Body of pancreas (tissue), 4 donors: ENCODE results near the gene VAV2.

Experiments
- POLR2A ChIP-seq, 3 donors: fragments of 450-650 bp; IDR thresholded peaks; one replicate each; pipeline ENCODE4 v1.6.1; 2016; ENCODE audit warnings: antibody characterized with exemption in 3 of 3, mild to moderate bottlenecking in 2 of 3
- TF ChIP-seq, protein P1 (sequence below), 7 experiments: fragments of 450-650 bp in 4 of 7; fragments of 200-600 bp in 3 of 7; sonication (generic) in 3 of 7; IDR thresholded peaks; one replicate each; pipeline ENCODE4 v1.5.1; 2016 to 2019; ENCODE audit warnings: antibody characterized with exemption in 7 of 7

DNA sequence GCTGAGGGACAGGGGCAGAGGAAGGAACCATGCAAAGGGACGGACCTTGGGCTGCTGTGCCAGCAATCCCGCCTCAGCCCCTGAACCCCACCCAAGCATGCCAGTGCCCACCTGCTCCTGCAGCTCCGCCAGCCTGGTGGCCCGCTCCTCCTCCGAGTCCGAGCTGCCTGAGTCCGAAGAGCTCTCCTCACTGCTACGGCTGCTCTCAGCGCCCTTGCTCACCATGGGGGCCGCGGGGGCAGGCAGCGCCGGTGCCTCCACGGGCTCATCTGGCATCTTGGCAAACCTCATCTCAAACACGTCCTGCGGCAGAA, 49.5 kb upstream of the VAV2 start:
- TF ChIP-seq, protein P1, sequence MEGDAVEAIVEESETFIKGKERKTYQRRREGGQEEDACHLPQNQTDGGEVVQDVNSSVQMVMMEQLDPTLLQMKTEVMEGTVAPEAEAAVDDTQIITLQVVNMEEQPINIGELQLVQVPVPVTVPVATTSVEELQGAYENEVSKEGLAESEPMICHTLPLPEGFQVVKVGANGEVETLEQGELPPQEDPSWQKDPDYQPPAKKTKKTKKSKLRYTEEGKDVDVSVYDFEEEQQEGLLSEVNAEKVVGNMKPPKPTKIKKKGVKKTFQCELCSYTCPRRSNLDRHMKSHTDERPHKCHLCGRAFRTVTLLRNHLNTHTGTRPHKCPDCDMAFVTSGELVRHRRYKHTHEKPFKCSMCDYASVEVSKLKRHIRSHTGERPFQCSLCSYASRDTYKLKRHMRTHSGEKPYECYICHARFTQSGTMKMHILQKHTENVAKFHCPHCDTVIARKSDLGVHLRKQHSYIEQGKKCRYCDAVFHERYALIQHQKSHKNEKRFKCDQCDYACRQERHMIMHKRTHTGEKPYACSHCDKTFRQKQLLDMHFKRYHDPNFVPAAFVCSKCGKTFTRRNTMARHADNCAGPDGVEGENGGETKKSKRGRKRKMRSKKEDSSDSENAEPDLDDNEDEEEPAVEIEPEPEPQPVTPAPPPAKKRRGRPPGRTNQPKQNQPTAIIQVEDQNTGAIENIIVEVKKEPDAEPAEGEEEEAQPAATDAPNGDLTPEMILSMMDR (IDR thresholded peaks at IDR 0.05), result no peak
- TF ChIP-seq POLR2A (IDR thresholded peaks at IDR 0.05), result no peak
